GM18508 (cell line): ENCODE data around the gene MUC4.

Experiments used
- ATAC-seq: cut with Tn5 transposase; IDR thresholded peaks from one replicate; pipeline ENCODE4 v1.9.1; 2021; ENCODE audit warnings: moderate number of reproducible peaks; ENCODE audit not compliant: insufficient read depth, unreplicated experiment

Gene MUC4

GRCh38 chr3:195811756-195812155 lies at the start of gene MUC4:
MUC4 (minus strand) TSS chr3:195811929; CDS start chr3:195811817, 112 bp downstream.
- no peak for ATAC-seq

DNA sequence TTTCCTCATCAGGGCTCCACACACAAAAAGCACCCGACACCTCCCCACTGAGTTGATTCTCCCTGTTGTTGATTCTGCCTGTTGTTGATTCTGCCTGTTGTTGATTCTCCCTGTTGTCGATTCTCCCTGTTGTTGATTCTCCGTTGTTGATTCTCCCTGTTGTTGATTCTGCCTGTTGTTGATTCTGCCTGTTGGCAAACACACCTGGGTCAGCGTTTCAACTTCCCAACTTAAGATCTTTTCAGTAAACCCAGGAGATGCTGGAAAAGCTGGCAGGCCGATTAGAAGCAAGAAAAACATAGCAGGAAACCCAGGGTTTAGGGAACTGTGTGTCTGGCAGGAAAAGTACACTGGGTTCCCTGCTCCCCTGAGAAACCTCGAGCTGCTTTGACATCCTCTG lies 48.7 kb upstream of the MUC4 start:
- ATAC-seq = no peak

GRCh38 chr3:195859846-195860411 lies 48.2 kb upstream of the MUC4 start:
- no peak for ATAC-seq

DNA sequence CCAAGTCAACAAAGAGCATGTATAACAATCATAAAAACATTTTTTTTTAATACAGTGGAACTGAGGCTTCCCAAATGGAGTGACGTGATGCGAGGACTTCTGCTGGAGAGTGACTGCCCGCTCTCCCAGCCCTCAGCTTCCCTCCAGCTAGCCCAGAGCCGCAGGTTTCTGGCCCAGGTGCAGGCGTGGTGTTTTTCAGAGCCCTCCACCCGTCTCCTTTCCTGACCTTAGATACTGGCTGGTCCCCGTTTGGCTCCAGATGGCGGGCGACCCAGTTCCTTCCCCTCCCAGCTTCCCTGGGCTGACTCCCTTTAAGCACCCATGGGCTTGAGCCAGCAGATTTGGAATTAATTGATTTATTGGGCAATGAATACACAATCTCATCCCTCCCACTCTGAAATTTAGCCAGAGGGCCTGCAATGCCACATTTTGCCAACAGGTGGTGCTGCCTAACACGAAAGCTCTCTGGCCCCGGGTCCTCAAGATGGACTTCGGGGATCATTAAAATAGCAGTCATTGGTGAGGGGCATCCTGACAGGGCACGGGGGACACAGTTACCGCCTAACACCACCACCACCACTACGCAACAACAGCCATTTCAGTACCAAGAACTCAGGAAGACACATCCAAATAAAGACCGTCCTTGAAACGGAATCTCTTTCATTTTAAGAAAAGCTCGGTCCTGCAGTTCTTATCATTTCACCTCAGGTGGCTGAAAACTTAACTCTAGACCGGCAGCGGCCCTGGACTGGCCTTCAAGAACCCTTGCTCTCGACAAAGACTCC lies 47.5 kb upstream of the MUC4 start:
- ATAC-seq = no peak

DNA sequence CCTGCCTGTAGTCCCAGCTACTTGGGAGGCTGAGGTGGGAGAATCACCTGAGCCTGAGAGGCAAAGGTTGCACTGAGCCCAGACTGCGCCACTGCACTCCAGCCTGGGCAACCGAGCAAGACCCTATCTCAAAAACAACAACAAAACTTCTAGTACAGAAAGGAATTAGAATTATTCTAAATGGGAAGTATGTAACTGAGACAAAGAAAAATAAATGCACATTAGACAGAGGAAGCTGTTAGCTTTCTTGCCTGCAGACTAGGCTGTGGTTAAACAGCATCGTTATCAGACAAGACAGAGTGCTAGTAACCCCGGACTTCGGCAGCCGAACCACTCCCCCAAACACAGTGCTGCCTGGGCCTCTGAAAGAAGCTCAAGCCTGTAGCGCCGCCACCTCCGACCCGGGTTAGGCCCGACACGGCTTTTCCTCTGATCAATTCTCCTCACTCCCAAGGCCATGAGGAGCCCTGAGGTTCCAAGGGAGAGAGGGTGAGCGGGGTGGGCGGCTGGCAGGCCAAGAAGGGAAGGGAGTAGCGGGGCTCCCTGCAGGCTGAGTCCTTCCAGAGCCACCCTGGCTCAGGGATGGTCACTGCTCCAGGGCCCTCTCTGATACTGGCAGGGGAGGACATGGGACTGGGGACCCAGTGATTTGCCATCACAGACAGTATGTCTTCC lies 44.8 kb upstream of the MUC4 start:
- no peak for ATAC-seq

DNA sequence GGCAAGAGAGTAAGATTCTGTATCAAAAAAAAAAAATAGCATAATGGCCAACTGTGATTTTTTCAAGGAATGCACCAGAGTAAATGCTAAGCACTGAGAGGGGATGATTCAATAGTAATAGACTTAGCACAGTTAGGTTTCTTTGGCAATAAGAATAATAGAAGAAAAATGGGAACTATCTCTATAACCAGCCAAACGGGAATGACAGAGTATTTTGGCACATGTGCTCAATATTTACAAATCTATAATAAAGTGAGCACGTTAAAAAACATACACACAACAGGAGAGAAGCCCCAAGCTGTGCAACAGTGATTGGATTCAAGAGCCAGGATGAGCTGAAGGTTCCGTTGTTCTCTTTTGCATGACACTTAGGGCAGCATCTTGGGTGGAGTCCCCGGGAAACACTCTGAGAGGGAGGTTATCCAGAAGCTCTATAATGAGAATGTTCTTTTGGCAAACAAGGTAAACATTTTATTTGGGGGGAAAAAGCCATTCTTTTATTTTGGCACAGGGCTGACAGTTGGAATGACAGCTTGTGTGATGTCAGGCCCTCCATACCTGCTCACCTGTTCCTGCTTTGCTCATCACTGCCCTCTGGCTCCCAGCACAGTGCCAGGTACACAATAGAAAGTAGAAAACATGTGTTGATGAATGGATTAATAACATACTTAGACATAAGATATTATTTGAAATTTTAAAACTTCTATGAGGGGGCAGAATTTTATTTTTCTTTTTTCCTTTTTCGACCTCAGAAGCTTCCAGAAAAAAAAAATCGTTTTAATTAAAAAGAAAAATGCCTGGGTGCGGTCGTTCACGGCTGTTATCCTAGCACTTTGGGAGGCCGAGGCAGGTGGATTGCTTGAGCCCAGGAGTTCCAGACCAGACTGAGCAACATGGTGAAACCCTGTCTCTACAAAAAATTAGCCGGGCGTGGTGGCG lies 44.0 kb upstream of the MUC4 start:
- ATAC-seq = no peak

GRCh38 chr3:195854628-195855294 lies 43.0 kb upstream of the MUC4 start:
- ATAC-seq = no peak

GRCh38 chr3:195853996-195854395 lies 42.3 kb upstream of the MUC4 start:
- no peak for ATAC-seq

DNA sequence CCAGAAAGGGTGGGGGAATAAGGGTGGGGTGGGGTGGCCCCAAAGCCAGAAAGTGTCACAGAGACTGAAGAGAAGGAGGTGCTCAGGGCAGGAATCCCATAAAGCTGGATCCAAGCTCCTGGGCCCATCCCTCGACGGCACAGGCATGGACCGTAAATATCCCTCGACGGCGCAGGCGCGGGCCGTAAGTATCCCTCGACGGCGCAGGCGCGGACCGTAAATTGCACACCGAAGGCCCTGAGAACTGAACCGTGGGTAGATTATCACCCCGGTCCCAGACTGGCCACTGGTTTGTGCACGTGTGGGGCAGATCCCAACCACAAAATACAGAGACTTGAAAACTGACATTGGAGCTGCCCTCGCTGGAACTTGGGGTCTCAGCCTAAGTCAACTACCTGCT lies 41.3 kb upstream of the MUC4 start:
- no peak for ATAC-seq

- ATAC-seq = peak; percentile 61
These were observed 39.3 kb upstream of the MUC4 start for GRCh38 chr3:195850857-195851543.

DNA sequence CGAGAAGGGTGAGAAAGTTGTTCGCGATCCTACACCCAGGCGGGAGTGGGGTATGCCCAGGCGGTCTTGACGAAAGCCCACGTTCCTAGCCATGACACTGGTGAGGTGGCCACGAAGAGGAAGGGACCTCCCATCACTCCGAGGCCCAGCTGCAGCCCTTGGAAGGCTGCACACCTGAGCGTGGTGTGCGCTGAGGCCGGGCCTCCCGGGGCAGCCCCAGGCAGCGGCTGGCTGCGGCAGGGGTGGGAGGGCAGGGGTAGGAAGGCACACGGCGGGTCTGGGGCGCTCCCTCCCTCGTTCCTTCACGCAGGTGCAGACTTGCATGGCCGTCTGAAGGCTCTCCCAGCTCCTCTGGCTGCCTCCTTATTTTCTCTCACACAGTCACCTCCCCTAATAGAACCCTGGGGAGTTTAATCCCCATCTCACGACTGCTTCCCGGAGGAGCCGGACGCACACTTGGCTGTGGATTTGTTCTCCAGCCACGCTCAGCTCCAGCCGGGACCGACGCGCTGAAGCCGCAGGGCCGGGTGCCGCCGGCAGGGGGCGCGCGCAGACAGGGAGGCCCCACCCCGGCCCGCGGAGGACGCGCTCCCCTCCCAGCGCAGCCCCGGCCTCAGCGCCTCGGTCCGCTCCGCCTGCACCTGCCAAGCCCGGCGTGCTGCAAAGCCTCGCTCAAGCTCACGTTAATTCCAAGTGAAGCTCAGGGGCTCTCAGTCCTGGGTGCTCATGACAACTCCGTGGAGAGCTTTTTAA lies 37.8 kb upstream of the MUC4 start:
- ATAC-seq = no peak

GRCh38 chr3:195847055-195847950 lies 35.6 kb upstream of the MUC4 start:
- ATAC-seq = no peak

GRCh38 chr3:195845483-195845882 lies 33.8 kb upstream of the MUC4 start:
- no peak for ATAC-seq

DNA sequence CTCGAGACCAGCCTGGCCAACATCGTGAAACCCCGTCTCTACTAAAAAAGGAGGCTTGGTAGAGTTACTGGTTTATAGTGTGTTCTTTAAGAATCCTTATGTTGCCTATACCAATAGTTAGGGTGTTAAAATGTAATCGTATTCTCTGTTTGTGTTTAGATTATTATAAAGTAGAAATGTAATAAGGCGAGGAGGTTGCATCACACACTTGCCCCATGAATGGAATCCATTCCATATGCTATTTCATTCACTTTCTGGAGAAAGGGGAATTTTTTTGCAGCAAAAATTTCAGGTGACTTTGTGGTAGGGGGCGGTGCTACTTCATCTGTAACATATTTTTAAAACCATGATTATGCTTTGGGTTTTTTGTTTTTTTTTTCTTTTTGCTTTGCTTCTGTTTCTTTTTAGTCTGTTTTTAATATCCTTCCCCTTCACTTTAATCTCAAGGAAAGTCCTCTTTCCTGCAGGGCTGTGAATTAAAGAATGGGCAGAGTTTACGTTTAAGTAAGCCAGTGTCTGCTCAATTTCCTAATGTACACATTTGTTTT lies 33.0 kb upstream of the MUC4 start:
- no peak for ATAC-seq

- ATAC-seq = no peak
These were observed 27.7 kb upstream of the MUC4 start for GRCh38 chr3:195839260-195840010.

GRCh38 chr3:195838714-195839113 lies 27.0 kb upstream of the MUC4 start:
- ATAC-seq = no peak
